HepG2 (cell line): Measurements from ENCODE around the gene COQ7. TPM values are rescaled to one million over a fixed set of nuclear protein-coding genes. Genes with fewer than 3 reads are reported as not detected.

Source experiments
- AHDC1 ChIP-seq: sonication (generic); formaldehyde crosslinking; IDR thresholded peaks from 2 replicates; pipeline ENCODE4 v1.5.1; 2020; ENCODE audit warnings: mild to moderate bottlenecking, missing genetic modification reagents, borderline replicate concordance
- AKNA ChIP-seq: sonication (generic); formaldehyde crosslinking; IDR thresholded peaks from 2 replicates; pipeline ENCODE4 v1.4.0; 2020; ENCODE audit warnings: missing genetic modification reagents, borderline replicate concordance
- DRAP1 ChIP-seq: IDR thresholded peaks from 2 replicates; pipeline ENCODE4 v1.6.1; 2016; ENCODE audit warnings: missing genetic modification reagents, missing compliant biosample characterization
- FOSL1 ChIP-seq: sonication (generic); formaldehyde crosslinking; IDR thresholded peaks from 2 replicates; pipeline ENCODE4 v1.9.0; 2021; ENCODE audit warnings: missing genetic modification reagents, borderline replicate concordance
- FOXO1 ChIP-seq: sonication (generic); formaldehyde crosslinking; IDR thresholded peaks from 2 replicates; pipeline ENCODE4 v1.4.0; 2020; ENCODE audit warnings: missing genetic modification reagents
- KDM5B ChIP-seq: sonication (generic); formaldehyde crosslinking; IDR thresholded peaks from 2 replicates; pipeline ENCODE4 v1.4.0; 2020; ENCODE audit warnings: missing genetic modification reagents, mild to moderate bottlenecking, borderline replicate concordance
- NR0B2 ChIP-seq: sonication (generic); formaldehyde crosslinking; IDR thresholded peaks from 2 replicates; pipeline ENCODE4 v1.4.0; 2020; ENCODE audit warnings: mild to moderate bottlenecking, missing genetic modification reagents
- POLR2G ChIP-seq: fragments of 200-400 bp; formaldehyde crosslinking; IDR thresholded peaks from 2 replicates; pipeline ENCODE4 v1.6.1; 2018; ENCODE audit warnings: mild to moderate bottlenecking, low read depth, low read length, moderate library complexity
- ZC3H13 ChIP-seq: sonication (generic); formaldehyde crosslinking; IDR thresholded peaks from 2 replicates; pipeline ENCODE4 v1.8.1; 2023; ENCODE audit warnings: mild to moderate bottlenecking, missing genetic modification reagents, moderate library complexity
- ZNF383 ChIP-seq: sonication (generic); formaldehyde crosslinking; IDR thresholded peaks from 2 replicates; pipeline ENCODE4 v1.4.0; 2020; ENCODE audit warnings: missing genetic modification reagents, mild to moderate bottlenecking, borderline replicate concordance
- polyA plus RNA-seq, 8 experiments: library from polyadenylated mRNA; depleted of rRNA in 3 of 8; stranded (reverse) in 7 of 8; unstranded in 1 of 8; fragments of >200 nt; fragmentation: Illumina TruSeq in 4 of 8; extraction: Trizol in 4 of 8; gene quantifications; 2 replicates each; pipeline versions ENCODE4 v1.2.1 to v1.2.3, GENCODE V29; 2011 to 2016; ENCODE audit warnings: low read depth in 4 of 8, missing spikeins in 1 of 8, mixed read lengths in 1 of 8; ENCODE audit not compliant: insufficient read depth in 1 of 8
- total RNA-seq, 5 experiments: library from RNA; depleted of rRNA; stranded (reverse); fragments of >200 nt; fragmentation: Illumina TruSeq; extraction: Trizol; gene quantifications; 2 replicates each; pipeline ENCODE4 v1.2.3, GENCODE V29; 2016; ENCODE audit warnings: low read depth in 1 of 5
- TF ChIP-seq, protein P1 (sequence below): sonication (generic); formaldehyde crosslinking; IDR thresholded peaks from 2 replicates; pipeline ENCODE4 v1.5.0; 2020; ENCODE audit warnings: mild to moderate bottlenecking, missing genetic modification reagents, borderline replicate concordance

Gene COQ7
- total and polyA plus RNA-seq, 2 of the 13 experiments (the other 11 are each of a cell fraction or from before 2014, with no cell fraction given) = 20.1 to 45.7 TPM

- TF ChIP-seq FOSL1 (CRISPR knock-in tag) (no peak), AKNA (CRISPR knock-in tag) (no peak), ZNF383 (CRISPR knock-in tag) (no peak), NR0B2 (CRISPR knock-in tag) (no peak), AHDC1 (CRISPR knock-in tag) (no peak), ZC3H13 (0 out of 2 replicates have a peak, but pooled peaks have one; percentile 0), DRAP1 (CRISPR knock-in tag) (no peak), POLR2G (no peak), FOXO1 (CRISPR knock-in tag) (no peak), KDM5B (peak; percentile 51; the same call in 1 of the 2 replicates)
- TF ChIP-seq, protein P1, sequence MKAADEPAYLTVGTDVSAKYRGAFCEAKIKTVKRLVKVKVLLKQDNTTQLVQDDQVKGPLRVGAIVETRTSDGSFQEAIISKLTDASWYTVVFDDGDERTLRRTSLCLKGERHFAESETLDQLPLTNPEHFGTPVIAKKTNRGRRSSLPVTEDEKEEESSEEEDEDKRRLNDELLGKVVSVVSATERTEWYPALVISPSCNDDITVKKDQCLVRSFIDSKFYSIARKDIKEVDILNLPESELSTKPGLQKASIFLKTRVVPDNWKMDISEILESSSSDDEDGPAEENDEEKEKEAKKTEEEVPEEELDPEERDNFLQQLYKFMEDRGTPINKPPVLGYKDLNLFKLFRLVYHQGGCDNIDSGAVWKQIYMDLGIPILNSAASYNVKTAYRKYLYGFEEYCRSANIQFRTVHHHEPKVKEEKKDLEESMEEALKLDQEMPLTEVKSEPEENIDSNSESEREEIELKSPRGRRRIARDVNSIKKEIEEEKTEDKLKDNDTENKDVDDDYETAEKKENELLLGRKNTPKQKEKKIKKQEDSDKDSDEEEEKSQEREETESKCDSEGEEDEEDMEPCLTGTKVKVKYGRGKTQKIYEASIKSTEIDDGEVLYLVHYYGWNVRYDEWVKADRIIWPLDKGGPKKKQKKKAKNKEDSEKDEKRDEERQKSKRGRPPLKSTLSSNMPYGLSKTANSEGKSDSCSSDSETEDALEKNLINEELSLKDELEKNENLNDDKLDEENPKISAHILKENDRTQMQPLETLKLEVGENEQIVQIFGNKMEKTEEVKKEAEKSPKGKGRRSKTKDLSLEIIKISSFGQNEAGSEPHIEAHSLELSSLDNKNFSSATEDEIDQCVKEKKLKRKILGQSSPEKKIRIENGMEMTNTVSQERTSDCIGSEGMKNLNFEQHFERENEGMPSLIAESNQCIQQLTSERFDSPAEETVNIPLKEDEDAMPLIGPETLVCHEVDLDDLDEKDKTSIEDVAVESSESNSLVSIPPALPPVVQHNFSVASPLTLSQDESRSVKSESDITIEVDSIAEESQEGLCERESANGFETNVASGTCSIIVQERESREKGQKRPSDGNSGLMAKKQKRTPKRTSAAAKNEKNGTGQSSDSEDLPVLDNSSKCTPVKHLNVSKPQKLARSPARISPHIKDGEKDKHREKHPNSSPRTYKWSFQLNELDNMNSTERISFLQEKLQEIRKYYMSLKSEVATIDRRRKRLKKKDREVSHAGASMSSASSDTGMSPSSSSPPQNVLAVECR (CRISPR knock-in tag) = no peak
Measured at GRCh38 chr16:19114359-19115147, 47.1 kb downstream of the COQ7 start (continued).
